CD8-positive, alpha-beta memory T cell (primary cell): ENCODE measurements around the gene NTF3. TPM values are rescaled to one million over a fixed set of nuclear protein-coding genes. Genes with fewer than 3 reads are reported as not detected.

Experiments used
- CTCF ChIA-PET: fragments of 350-600 bp; sonication (Branson Sonifier 250); formaldehyde crosslinking; loops from one replicate; lab custom pipeline; 2021; ENCODE audit warnings: antibody characterized with exemption; lab: Charles Lee
- POLR2A ChIA-PET: fragments of 350-600 bp; sonication (Branson Sonifier 250); formaldehyde crosslinking; loops from one replicate; lab custom pipeline; 2021; ENCODE audit warnings: antibody characterized with exemption; lab: Charles Lee
- DNase-seq, 5 donors: peaks; one replicate each; pipeline versions ENCODE4 v3.0.0 to v3.0.0-alpha.2; 2020 to 2022; ENCODE audit warnings: mixed read lengths in 1 of 5
- H3K27ac ChIP-seq: one replicate; pipeline ENCODE4 v1.7.0; 2013; ENCODE audit warnings: low read depth, mild to moderate bottlenecking, low read length, moderate library complexity
- H3K27me3 ChIP-seq: 2 replicates; pipeline ENCODE4 v1.7.0; 2013; ENCODE audit warnings: low read length, mild to moderate bottlenecking; ENCODE audit not compliant: insufficient read depth, poor library complexity, severe bottlenecking
- H3K36me3 ChIP-seq: 2 replicates; pipeline ENCODE4 v1.7.0; 2013; ENCODE audit warnings: mild to moderate bottlenecking, low read length, moderate library complexity; ENCODE audit not compliant: insufficient read depth
- H3K4me1 ChIP-seq: 2 replicates; pipeline ENCODE4 v1.7.0; 2013; ENCODE audit warnings: mild to moderate bottlenecking, low read length, moderate library complexity; ENCODE audit not compliant: insufficient read depth
- H3K4me3 ChIP-seq: 2 replicates; pipeline ENCODE4 v1.7.0; 2013; ENCODE audit warnings: mild to moderate bottlenecking, low read length
- H3K9me3 ChIP-seq: 2 replicates; pipeline ENCODE4 v1.7.0; 2013; ENCODE audit warnings: mild to moderate bottlenecking, low read length
- H3K27ac Mint-ChIP-seq, 8 donors: one replicate each; pipeline ENCODE4 v1.8.0; 2020 to 2021; ENCODE audit warnings: mixed read lengths in 8 of 8, mild to moderate bottlenecking in 6 of 8, inconsistent platforms in 3 of 8, moderate library complexity in 3 of 8
- H3K27me3 Mint-ChIP-seq, 2 donors: one replicate each; pipeline ENCODE4 v1.8.0; 2020 to 2021; ENCODE audit warnings: mixed read lengths in 2 of 2, mild to moderate bottlenecking in 1 of 2, moderate library complexity in 1 of 2
- H3K36me3 Mint-ChIP-seq, 3 donors: one replicate each; pipeline ENCODE4 v1.8.0; 2020 to 2021; ENCODE audit warnings: mixed read lengths in 3 of 3, inconsistent platforms in 1 of 3, mild to moderate bottlenecking in 1 of 3
- H3K4me1 Mint-ChIP-seq, 3 donors: one replicate each; pipeline ENCODE4 v1.8.0; 2020 to 2021; ENCODE audit warnings: mixed read lengths in 3 of 3, inconsistent platforms in 1 of 3, mild to moderate bottlenecking in 1 of 3
- H3K4me3 Mint-ChIP-seq, 7 donors: one replicate each; pipeline ENCODE4 v1.8.0; 2020 to 2021; ENCODE audit warnings: mixed read lengths in 7 of 7, mild to moderate bottlenecking in 6 of 7, moderate library complexity in 4 of 7, inconsistent platforms in 2 of 7
- H3K9me3 Mint-ChIP-seq, 5 donors: one replicate each; pipeline ENCODE4 v1.8.0; 2020 to 2022; ENCODE audit warnings: mixed read lengths in 5 of 5, mild to moderate bottlenecking in 3 of 5, moderate library complexity in 2 of 5, inconsistent platforms in 1 of 5
- polyA plus RNA-seq: library from polyadenylated mRNA; unstranded; fragments of 300-500 nt; fragmentation: Illumina TruSeq; gene quantifications from one replicate; pipeline ENCODE4 v1.2.3, GENCODE V29; 2021
- total RNA-seq, 2 experiments: library from RNA; stranded (reverse); gene quantifications; one replicate each; pipeline ENCODE4 v1.2.3, GENCODE V29; 2021

NTF3 gene
- total and polyA plus RNA-seq, 3 experiments from 2014 or later, result not detected

GRCh38 chr12:5444520-5444919 lies 12.6 kb downstream of the NTF3 start:
- H3K9me3 ChIP-seq, result no peaks in the 10 kb centered on the region
- POLR2A ChIA-PET, result no interaction called here
- Mint-ChIP-seq H3K4me1 (no peaks in the 10 kb centered on the region), H3K4me3 (no peak overlapping the region), H3K27ac (no peak overlapping the region), H3K36me3 (no peaks in the 10 kb centered on the region), H3K9me3 (no peaks in the 10 kb centered on the region), H3K27me3 (peaks cover 4 to 17% of the 10 kb centered on the region in 2 donors)
- no peak overlapping the region for H3K27ac ChIP-seq
- H3K4me1 ChIP-seq, result no peaks in the 10 kb centered on the region
- H3K27me3 ChIP-seq, result no peaks in the 10 kb centered on the region
- no peak overlapping the region for H3K4me3 ChIP-seq
- CTCF ChIA-PET, result no interaction called here
- DNase-seq, result no peak
- no peaks in the 10 kb centered on the region for H3K36me3 ChIP-seq

- H3K4me1 ChIP-seq, result no peaks in the 10 kb centered on the region
- ChIA-PET POLR2A (no interaction called here), CTCF (no interaction called here)
- Mint-ChIP-seq H3K27ac (no peak overlapping the region), H3K36me3 (no peaks in the 10 kb centered on the region), H3K4me1 (no peaks in the 10 kb centered on the region), H3K27me3 (peaks cover 4 to 7% of the 10 kb centered on the region in 2 donors), H3K9me3 (no peaks in the 10 kb centered on the region), H3K4me3 (no peak overlapping the region)
- no peaks in the 10 kb centered on the region for H3K9me3 ChIP-seq
- no peak overlapping the region for H3K4me3 ChIP-seq
- no peaks in the 10 kb centered on the region for H3K27me3 ChIP-seq
- no peak for DNase-seq
- no peak overlapping the region for H3K27ac ChIP-seq
- H3K36me3 ChIP-seq, result no peaks in the 10 kb centered on the region
Measured at GRCh38 chr12:5447320-5447719, 15.4 kb downstream of the NTF3 start.

GRCh38 chr12:5451251-5451650 lies 19.3 kb downstream of the NTF3 start:
- Histone ChIP-seq H3K36me3 (no peaks in the 10 kb centered on the region), H3K9me3 (no peaks in the 10 kb centered on the region), H3K4me1 (no peaks in the 10 kb centered on the region), H3K4me3 (no peak overlapping the region), H3K27me3 (no peaks in the 10 kb centered on the region), H3K27ac (no peak overlapping the region)
- Mint-ChIP-seq H3K4me1 (no peaks in the 10 kb centered on the region), H3K36me3 (no peaks in the 10 kb centered on the region), H3K9me3 (no peaks in the 10 kb centered on the region), H3K4me3 (no peak overlapping the region), H3K27me3 (no peaks in the 10 kb centered on the region), H3K27ac (no peak overlapping the region)
- ChIA-PET POLR2A (no interaction called here), CTCF (no interaction called here)
- no peak for DNase-seq

- no peak overlapping the region for H3K27ac ChIP-seq
- Mint-ChIP-seq H3K27ac (no peak overlapping the region), H3K4me3 (no peak overlapping the region), H3K36me3 (no peaks in the 10 kb centered on the region), H3K27me3 (no peaks in the 10 kb centered on the region), H3K9me3 (no peaks in the 10 kb centered on the region), H3K4me1 (no peaks in the 10 kb centered on the region)
- H3K36me3 ChIP-seq, result no peaks in the 10 kb centered on the region
- ChIA-PET CTCF (no interaction called here), POLR2A (no interaction called here)
- H3K4me3 ChIP-seq, result no peak overlapping the region
- H3K4me1 ChIP-seq, result no peaks in the 10 kb centered on the region
- DNase-seq, result no peak
- H3K27me3 ChIP-seq, result no peaks in the 10 kb centered on the region
- no peaks in the 10 kb centered on the region for H3K9me3 ChIP-seq
Measured at GRCh38 chr12:5452569-5452968, 20.7 kb downstream of the NTF3 start.

- Histone ChIP-seq H3K36me3 (no peaks in the 10 kb centered on the region), H3K27ac (no peak overlapping the region), H3K4me1 (no peaks in the 10 kb centered on the region), H3K27me3 (no peaks in the 10 kb centered on the region), H3K9me3 (no peaks in the 10 kb centered on the region), H3K4me3 (no peak overlapping the region)
- Mint-ChIP-seq H3K9me3 (peaks cover 0 to 1% (median 0%) of the 10 kb centered on the region in 5 donors), H3K4me3 (no peak overlapping the region), H3K36me3 (no peaks in the 10 kb centered on the region), H3K4me1 (no peaks in the 10 kb centered on the region), H3K27ac (no peak overlapping the region), H3K27me3 (no peaks in the 10 kb centered on the region)
- POLR2A ChIA-PET, result no interaction called here
- CTCF ChIA-PET, result no interaction called here
- no peak for DNase-seq
Measured at GRCh38 chr12:5453466-5453865, 21.6 kb downstream of the NTF3 start.

GRCh38 chr12:5455045-5455444 lies 23.1 kb downstream of the NTF3 start:
- H3K4me1 Mint-ChIP-seq, result no peaks in the 10 kb centered on the region
- Histone ChIP-seq H3K9me3 (no peaks in the 10 kb centered on the region), H3K4me1 (no peaks in the 10 kb centered on the region), H3K27ac (no peak overlapping the region), H3K4me3 (no peak overlapping the region), H3K27me3 (no peaks in the 10 kb centered on the region), H3K36me3 (no peaks in the 10 kb centered on the region)
- CTCF ChIA-PET, result no interaction called here
- H3K27me3 Mint-ChIP-seq, result peaks cover 0 to 3% of the 10 kb centered on the region in 2 donors
- no peaks in the 10 kb centered on the region for H3K36me3 Mint-ChIP-seq
- DNase-seq, result no peak
- POLR2A ChIA-PET, result no interaction called here
- peaks cover 0 to 2% (median 0%) of the 10 kb centered on the region in 5 donors for H3K9me3 Mint-ChIP-seq
- no peak overlapping the region for H3K27ac Mint-ChIP-seq
- H3K4me3 Mint-ChIP-seq, result no peak overlapping the region

GRCh38 chr12:5456030-5456429 lies 24.1 kb downstream of the NTF3 start:
- Mint-ChIP-seq H3K36me3 (no peaks in the 10 kb centered on the region), H3K9me3 (peaks cover 0 to 2% (median 0%) of the 10 kb centered on the region in 5 donors), H3K27ac (no peak overlapping the region), H3K4me3 (no peak overlapping the region), H3K4me1 (no peaks in the 10 kb centered on the region), H3K27me3 (peaks cover 3 to 5% of the 10 kb centered on the region in 2 donors)
- Histone ChIP-seq H3K36me3 (no peaks in the 10 kb centered on the region), H3K27ac (no peak overlapping the region), H3K4me3 (no peak overlapping the region), H3K9me3 (no peaks in the 10 kb centered on the region), H3K27me3 (no peaks in the 10 kb centered on the region), H3K4me1 (no peaks in the 10 kb centered on the region)
- POLR2A ChIA-PET, result no interaction called here
- CTCF ChIA-PET, result no interaction called here
- no peak for DNase-seq

- H3K27ac Mint-ChIP-seq, result no peak overlapping the region
Measured at GRCh38 chr12:5456906-5457305, 25.0 kb downstream of the NTF3 start.

More at GRCh38 chr12:5456906-5457305, 25.0 kb downstream of the NTF3 start:
- H3K4me3 ChIP-seq, result no peak overlapping the region
- Mint-ChIP-seq H3K9me3 (peaks cover 0 to 2% (median 0%) of the 10 kb centered on the region in 5 donors), H3K4me1 (no peaks in the 10 kb centered on the region), H3K36me3 (no peaks in the 10 kb centered on the region), H3K4me3 (no peak overlapping the region), H3K27me3 (peaks cover 5 to 6% of the 10 kb centered on the region in 2 donors)
- H3K36me3 ChIP-seq, result no peaks in the 10 kb centered on the region
- no peaks in the 10 kb centered on the region for H3K9me3 ChIP-seq
- DNase-seq, result no peak
- H3K27me3 ChIP-seq, result no peaks in the 10 kb centered on the region
- POLR2A ChIA-PET, result no interaction called here
- CTCF ChIA-PET, result no interaction called here
- no peak overlapping the region for H3K27ac ChIP-seq
- H3K4me1 ChIP-seq, result no peaks in the 10 kb centered on the region
